Astrocyte of the spinal cord (primary cell): ENCODE measurements around the gene ERO1B.

Source experiments
- DNase-seq: peaks from one replicate; pipeline ENCODE4 v3.0.0; 2011; ENCODE audit warnings: low read depth, low spot score
- H3K4me3 ChIP-seq: 2 replicates; pipeline ENCODE4 v1.5.1; 2011; ENCODE audit warnings: low read depth, mild to moderate bottlenecking, low read length, moderate library complexity
- in situ Hi-C: cut with HindIII; loops from 2 replicates; pipeline ENCODE4 v1.10.0; 2017; ENCODE audit warnings: low sequenced_read_pairs
- TF ChIP-seq, protein P1 (sequence below): IDR thresholded peaks from 2 replicates; pipeline ENCODE4 v1.5.1; 2012; ENCODE audit warnings: low read depth, mild to moderate bottlenecking, low read length, inconsistent platforms

The ERO1B gene

DNA sequence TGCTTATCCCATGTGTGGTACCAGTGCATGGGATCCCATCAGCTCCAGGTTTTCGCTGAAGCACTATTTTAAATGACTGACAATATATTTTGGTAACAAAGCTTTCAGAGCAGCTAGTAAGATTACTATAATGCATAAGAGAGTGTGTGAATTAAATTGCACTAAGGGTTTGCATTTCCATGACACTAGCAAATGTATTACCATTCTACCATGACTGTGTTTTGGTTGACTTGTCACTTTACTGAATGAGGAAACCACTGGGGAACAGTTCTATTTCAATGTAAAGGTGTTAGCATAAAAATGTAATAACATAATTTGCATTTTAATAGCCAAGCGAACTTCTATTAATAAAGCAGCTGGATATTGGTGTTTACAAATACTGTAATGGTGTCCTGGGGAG lies 31.7 kb upstream of the ERO1B start:
- H3K4me3 ChIP-seq = no peak overlapping the region
- in situ Hi-C loops = no loop called here
- TF ChIP-seq, protein P1, sequence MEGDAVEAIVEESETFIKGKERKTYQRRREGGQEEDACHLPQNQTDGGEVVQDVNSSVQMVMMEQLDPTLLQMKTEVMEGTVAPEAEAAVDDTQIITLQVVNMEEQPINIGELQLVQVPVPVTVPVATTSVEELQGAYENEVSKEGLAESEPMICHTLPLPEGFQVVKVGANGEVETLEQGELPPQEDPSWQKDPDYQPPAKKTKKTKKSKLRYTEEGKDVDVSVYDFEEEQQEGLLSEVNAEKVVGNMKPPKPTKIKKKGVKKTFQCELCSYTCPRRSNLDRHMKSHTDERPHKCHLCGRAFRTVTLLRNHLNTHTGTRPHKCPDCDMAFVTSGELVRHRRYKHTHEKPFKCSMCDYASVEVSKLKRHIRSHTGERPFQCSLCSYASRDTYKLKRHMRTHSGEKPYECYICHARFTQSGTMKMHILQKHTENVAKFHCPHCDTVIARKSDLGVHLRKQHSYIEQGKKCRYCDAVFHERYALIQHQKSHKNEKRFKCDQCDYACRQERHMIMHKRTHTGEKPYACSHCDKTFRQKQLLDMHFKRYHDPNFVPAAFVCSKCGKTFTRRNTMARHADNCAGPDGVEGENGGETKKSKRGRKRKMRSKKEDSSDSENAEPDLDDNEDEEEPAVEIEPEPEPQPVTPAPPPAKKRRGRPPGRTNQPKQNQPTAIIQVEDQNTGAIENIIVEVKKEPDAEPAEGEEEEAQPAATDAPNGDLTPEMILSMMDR = no peak
- DNase-seq = no peak

DNA sequence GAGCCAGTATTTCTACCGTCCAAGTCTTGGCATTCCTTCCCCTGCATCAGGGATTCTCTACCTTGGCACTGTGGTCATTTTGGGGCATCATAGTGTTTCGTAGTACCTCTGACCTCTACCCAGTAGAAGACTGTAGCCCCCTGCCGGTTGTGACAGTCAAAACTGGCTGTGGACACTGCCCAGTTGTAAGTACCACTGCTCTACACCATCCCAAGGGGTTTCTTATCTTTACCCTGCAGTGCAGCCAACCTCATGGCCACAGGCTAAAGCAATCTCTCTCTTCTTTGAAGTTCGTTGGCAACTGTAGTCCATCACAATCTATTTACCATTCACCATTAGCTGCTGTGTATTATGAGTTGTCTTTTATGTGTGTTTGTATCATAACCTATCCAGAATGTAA lies 29.3 kb upstream of the ERO1B start:
- H3K4me3 ChIP-seq = no peak overlapping the region
- no peak for DNase-seq
- in situ Hi-C loops = no loop called here
- TF ChIP-seq, protein P1 = no peak

DNA sequence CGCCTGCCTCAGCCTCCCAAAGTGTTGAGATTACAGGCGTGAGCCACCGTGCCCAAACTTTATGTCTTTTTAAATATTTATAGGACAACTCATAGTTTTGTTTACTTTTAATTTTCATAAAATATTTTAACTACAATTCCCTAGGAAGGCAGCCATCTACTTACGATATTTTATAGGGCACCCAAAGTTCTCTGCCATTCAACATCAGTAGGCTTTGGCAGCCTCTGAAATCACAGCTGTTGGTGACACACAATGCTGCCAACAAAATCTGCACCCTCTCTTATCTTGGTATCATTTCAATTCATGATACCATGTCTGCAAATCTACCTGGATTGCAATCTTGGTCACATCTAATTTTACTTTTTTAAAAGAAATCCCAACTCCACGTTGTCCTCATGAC lies 27.1 kb upstream of the ERO1B start:
- TF ChIP-seq, protein P1 = no peak
- DNase-seq = no peak
- in situ Hi-C loops = no loop called here
- no peak overlapping the region for H3K4me3 ChIP-seq

DNA sequence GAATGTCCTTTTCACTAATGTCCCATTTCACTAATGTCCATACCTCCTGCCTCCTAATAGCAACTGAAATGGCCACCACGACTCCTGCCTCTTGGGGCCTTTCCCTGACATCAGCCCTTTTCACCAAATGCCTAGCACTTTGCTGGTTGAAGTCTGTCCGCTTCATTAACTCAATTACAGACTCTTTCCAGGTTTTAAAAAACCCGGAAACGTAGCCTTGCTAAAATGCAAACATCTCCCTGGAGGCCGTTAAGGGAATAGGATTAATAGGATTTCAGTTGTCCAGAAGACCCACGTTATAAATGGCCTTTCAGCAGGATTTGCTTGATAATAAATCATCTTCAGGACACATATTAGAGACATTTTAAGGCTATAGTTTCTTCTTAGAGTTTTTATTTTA lies 25.7 kb upstream of the ERO1B start:
- TF ChIP-seq, protein P1 = no peak
- in situ Hi-C loops = no loop called here
- H3K4me3 ChIP-seq = no peak overlapping the region
- DNase-seq = no peak

DNA sequence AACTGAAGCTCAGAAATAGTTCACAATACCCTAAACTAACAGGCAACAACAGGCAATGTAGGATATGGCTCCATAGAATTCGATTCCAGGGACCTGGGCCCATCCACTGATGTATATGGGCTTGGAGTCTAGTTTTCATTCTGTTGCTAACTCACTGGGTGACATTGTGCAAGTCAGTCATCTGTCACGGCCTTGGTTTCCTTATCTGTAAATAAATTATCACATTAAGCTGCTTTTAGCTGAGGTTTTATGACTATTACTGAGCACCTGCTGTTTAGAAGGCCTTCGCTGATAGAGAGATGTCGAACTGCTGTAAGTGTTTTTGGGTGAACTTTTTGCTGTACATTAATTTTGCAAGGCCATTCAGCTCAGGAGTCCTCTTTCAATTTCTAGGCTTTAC lies 22.9 kb upstream of the ERO1B start:
- TF ChIP-seq, protein P1 = no peak
- in situ Hi-C loops = no loop called here

DNA sequence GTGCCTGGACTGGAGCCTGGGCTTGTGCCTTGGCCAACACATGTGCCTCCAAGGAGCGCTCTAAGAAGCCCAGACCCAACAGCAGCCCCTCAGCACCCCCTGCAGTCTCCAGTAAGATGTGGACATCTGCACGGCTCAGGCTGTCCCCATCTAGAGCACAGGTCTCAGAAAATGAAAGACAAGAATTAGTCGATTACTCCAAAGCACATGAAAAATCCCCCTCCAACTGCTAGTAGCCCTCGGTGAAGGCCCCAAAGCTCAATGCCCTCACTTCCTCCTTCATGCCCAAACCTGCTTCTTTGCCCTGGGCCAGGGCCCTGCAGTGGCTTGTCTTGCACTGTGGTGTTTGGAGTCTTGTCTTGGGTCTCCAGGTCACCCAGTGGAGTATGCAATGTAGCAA lies 21.9 kb upstream of the ERO1B start:
- DNase-seq = no peak

More for the DNA sequence above, 22.9 kb upstream of the ERO1B start:
- no peak overlapping the region for H3K4me3 ChIP-seq
- no peak for DNase-seq

More for the DNA sequence above, 21.9 kb upstream of the ERO1B start:
- TF ChIP-seq, protein P1 = no peak
- H3K4me3 ChIP-seq = no peak overlapping the region
- in situ Hi-C loops = no loop called here
